B cell (primary cell): ENCODE data around the gene EEF1AKMT2. TPM values are rescaled to one million over a fixed set of nuclear protein-coding genes. Genes with fewer than 3 reads are reported as not detected.

Experiments used
- ATAC-seq: fragments of 200-7000 bp; cut with Tn5 transposase; one replicate; pipeline ENCODE4 v1.10.0; 2021; ENCODE audit warnings: low read depth, mild to moderate bottlenecking, moderate number of reproducible peaks, moderate library complexity
- CTCF ChIA-PET: fragments of 350-600 bp; sonication (Branson Sonifier 250); formaldehyde crosslinking; loops from one replicate; lab custom pipeline; 2021; ENCODE audit warnings: antibody characterized with exemption, inconsistent platforms; lab: Charles Lee
- POLR2A ChIA-PET: fragments of 350-600 bp; sonication (Branson Sonifier 250); formaldehyde crosslinking; loops from one replicate; lab custom pipeline; 2021; ENCODE audit warnings: antibody characterized with exemption; lab: Charles Lee
- DNase-seq: peaks from one replicate; pipeline ENCODE4 v3.0.0; 2013
- H2AFZ ChIP-seq: 2 replicates; pipeline ENCODE4 v1.6.1; 2012; ENCODE audit warnings: mild to moderate bottlenecking, low read depth, low read length; ENCODE audit not compliant: insufficient read depth, poor library complexity, severe bottlenecking
- H3K27ac ChIP-seq, 2 donors: 1 replicate in 1 of 2; 2 replicates in 1 of 2; pipeline ENCODE4 v1.5.1; 2012 to 2013; ENCODE audit warnings: low read length in 2 of 2, mild to moderate bottlenecking in 2 of 2, moderate library complexity in 1 of 2
- H3K27me3 ChIP-seq, 4 experiments: fragments of 200-600 bp in 1 of 4; sonication (generic) in 1 of 4; replicated peaks in 1 of 4; 1 replicate in 2 of 4; 2 replicates in 2 of 4; pipeline versions ENCODE4 v1.6.1 to v1.7.0; 2013 to 2016; ENCODE audit warnings: low read length in 3 of 4, mild to moderate bottlenecking in 2 of 4, mixed read lengths in 1 of 4, moderate library complexity in 1 of 4; ENCODE audit not compliant: insufficient read depth in 4 of 4, control insufficient read depth in 3 of 4; ENCODE audit errors: control extremely low read depth in 1 of 4
- H3K36me3 ChIP-seq, 2 experiments: replicated peaks in 1 of 2; 1 replicate in 1 of 2; 2 replicates in 1 of 2; pipeline versions ENCODE4 v1.6.1 to v1.7.1; 2013; ENCODE audit warnings: low read length in 1 of 2; ENCODE audit not compliant: insufficient read depth in 2 of 2, control insufficient read depth in 1 of 2; ENCODE audit errors: control extremely low read depth in 1 of 2, extremely low read depth in 1 of 2
- H3K4me1 ChIP-seq, 2 donors: fragments of 200-600 bp in 1 of 2; sonication (generic) in 1 of 2; 1 replicate in 1 of 2; 2 replicates in 1 of 2; pipeline versions ENCODE4 v1.5.1 to v1.6.1; 2013 to 2017; ENCODE audit warnings: low read length in 2 of 2; ENCODE audit not compliant: control insufficient read depth in 2 of 2, insufficient read depth in 2 of 2
- H3K4me2 ChIP-seq: replicated peaks from 2 replicates; pipeline ENCODE3; 2012; ENCODE audit warnings: mild to moderate bottlenecking, low read depth, low read length; ENCODE audit not compliant: poor library complexity, severe bottlenecking
- H3K4me3 ChIP-seq, 5 experiments: fragments of 200-600 bp in 1 of 5; sonication (generic) in 1 of 5; 1 replicate in 3 of 5; 2 replicates in 2 of 5; pipeline versions ENCODE4 v1.5.1 to v1.7.0; 2011 to 2016; ENCODE audit warnings: low read length in 4 of 5, mild to moderate bottlenecking in 4 of 5, low read depth in 2 of 5, control low read depth in 1 of 5, moderate library complexity in 1 of 5; ENCODE audit not compliant: insufficient read depth in 1 of 5; ENCODE audit errors: control extremely low read depth in 1 of 5, extremely low read depth in 1 of 5
- H3K79me2 ChIP-seq: fragments of 200-600 bp; sonication (generic); one replicate; pipeline ENCODE4 v1.6.0; 2016; ENCODE audit warnings: low read length; ENCODE audit not compliant: control insufficient read depth, insufficient read depth
- H3K9ac ChIP-seq: fragments of 200-600 bp; sonication (generic); 2 replicates; pipeline ENCODE4 v1.6.1; 2017; ENCODE audit warnings: mild to moderate bottlenecking, low read length, moderate library complexity
- H3K9me3 ChIP-seq, 3 donors: one replicate each; pipeline versions ENCODE4 v1.6.1 to v1.7.1; 2013; ENCODE audit warnings: low read length in 2 of 3; ENCODE audit not compliant: control insufficient read depth in 2 of 3, insufficient read depth in 1 of 3; ENCODE audit errors: control extremely low read depth in 1 of 3
- H4K20me1 ChIP-seq: 2 replicates; pipeline ENCODE4 v1.6.0; 2012; ENCODE audit warnings: mild to moderate bottlenecking, low read length; ENCODE audit not compliant: insufficient read depth, control insufficient read depth, poor library complexity, severe bottlenecking
- H3K27ac Mint-ChIP-seq: one replicate; pipeline ENCODE4 v1.8.0; 2021; ENCODE audit warnings: mixed read lengths
- H3K27me3 Mint-ChIP-seq: one replicate; pipeline ENCODE4 v1.8.0; 2021; ENCODE audit warnings: mixed read lengths
- H3K4me1 Mint-ChIP-seq: one replicate; pipeline ENCODE4 v1.8.0; 2021; ENCODE audit warnings: mixed read lengths
- H3K4me3 Mint-ChIP-seq: one replicate; pipeline ENCODE4 v1.8.0; 2021; ENCODE audit warnings: mixed read lengths
- H3K9me3 Mint-ChIP-seq: one replicate; pipeline ENCODE4 v1.8.0; 2022; ENCODE audit warnings: mixed read lengths; ENCODE audit not compliant: insufficient read depth
- CTCF ChIP-seq: fragments of 200-600 bp; IDR thresholded peaks from one replicate; pipeline ENCODE4 v1.8.0; 2022; ENCODE audit warnings: antibody characterized with exemption, mild to moderate bottlenecking
- EZH2 ChIP-seq: IDR thresholded peaks from 2 replicates; pipeline ENCODE4 v1.6.1; 2012; ENCODE audit warnings: borderline replicate concordance, low read depth, mild to moderate bottlenecking, moderate library complexity, low read length; ENCODE audit not compliant: insufficient read depth, poor library complexity, severe bottlenecking
- WGBS: methylation state at CpG from one replicate; pipeline ENCODE4 v1.1.5; 2013; ENCODE audit warnings: missing lambda C conversion rate; ENCODE audit not compliant: insufficient coverage; 5-methylcytosine and 5-hydroxymethylcytosine counted together
- intact Hi-C: fragments of 100-400 bp; cut with micrococcal nuclease; formaldehyde crosslinking; loops from one replicate; pipeline ENCODE4 v1.10.0; 2022
- polyA plus RNA-seq: library from polyadenylated mRNA; depleted of rRNA; stranded (reverse); fragments of >200 nt; gene quantifications from 2 replicates; pipeline ENCODE4 v1.2.3, GENCODE V29; 2012
- total RNA-seq, 2 donors: library from RNA; stranded (reverse); fragments of 120-200 nt in 1 of 2; gene quantifications; 1 replicate in 1 of 2; 2 replicates in 1 of 2; pipeline versions ENCODE4 v1.2.3 to v1.2.4, GENCODE V29; 2013 to 2022

The EEF1AKMT2 gene
- total and polyA plus RNA-seq, 2 donors (not counting 1 experiment from before 2014, with no cell fraction given), result 8.8 to 15.0 TPM

GRCh38 chr10:124734311-124735166, 57.1 kb downstream of the EEF1AKMT2 start:
- Histone ChIP-seq H3K79me2 (peaks cover 100% of the 10 kb centered on the region), H3K36me3 (peaks cover 0 to 29% of the 10 kb centered on the region in 2 experiments), H3K27ac (peak overlapping the region; percentile 80 to 98), H4K20me1 (peaks cover 72% of the 10 kb centered on the region), H2AFZ (no peak overlapping the region), H3K9me3 (no peaks in the 10 kb centered on the region), H3K4me1 (peaks cover 100% of the 10 kb centered on the region in 2 donors), H3K9ac (peak overlapping the region; percentile 45), H3K27me3 (no peaks in the 10 kb centered on the region), H3K4me3 (peak overlapping the region in 3 of 5 experiments; percentile 11 to 39 (median 18)), H3K4me2 (peak overlapping the region; percentile 90)
- intact Hi-C loops, result no loop called here
- TF ChIP-seq CTCF (no peak), EZH2 (no peak)
- peak; percentile 71 for DNase-seq
- 61% methylated on average over 15 of the region's 16 CpGs for WGBS
- ATAC-seq, result peak; percentile 78
- peak overlapping the region; percentile 52 for H3K4me3 Mint-ChIP-seq
- H3K4me1 Mint-ChIP-seq, result peaks cover 97% of the 10 kb centered on the region
- peak overlapping the region; percentile 79 for H3K27ac Mint-ChIP-seq
- no peaks in the 10 kb centered on the region for H3K27me3 Mint-ChIP-seq
- ChIA-PET CTCF (interaction anchor here (0.9 to 8.2 kb wide), 8 partner anchors 11 to 204 kb away, joined by 3 to 97 read pairs (median 4); no protein-coding TSS in a partner anchor), POLR2A (interaction anchor here (1.0 to 2.7 kb wide), 8 partner anchors 10 to 184 kb away, joined by 3 to 14 read pairs (median 6); no protein-coding TSS in a partner anchor)
- no peaks in the 10 kb centered on the region for H3K9me3 Mint-ChIP-seq
